ENCODE measurements around the gene PRDX6. TPM values are rescaled to one million over a fixed set of nuclear protein-coding genes. Genes with fewer than 3 reads are reported as not detected.

The PRDX6 gene
- total RNA-seq, 2 donors from 2014 or later: 308 to 637 TPM

GRCh38 chr1:173444757-173445156, 32.4 kb upstream of the PRDX6 start:
- H3K27me3 ChIP-seq: no peaks in the 10 kb centered on the region
- no peak for TF ChIP-seq CTCF (IDR thresholded peaks at IDR 0.05)
- H3K27ac ChIP-seq: no peak overlapping the region
- H3K4me3 ChIP-seq: no peak overlapping the region
- no peak for DNase-seq
- H3K36me3 ChIP-seq: no peaks in the 10 kb centered on the region
- H3K9ac ChIP-seq (ENCODE audit: low read depth in 2 of 2, low read length in 2 of 2): no peak overlapping the region
- H3K4me1 ChIP-seq: no peaks in the 10 kb centered on the region
- H3K9me3 ChIP-seq: no peaks in the 10 kb centered on the region
- intact Hi-C loops (cut with DNase I): no loop called here

- no peaks in the 10 kb centered on the region for H3K27me3 ChIP-seq
- TF ChIP-seq CTCF (IDR thresholded peaks at IDR 0.05): no peak
- no peak overlapping the region for H3K27ac ChIP-seq
- H3K4me3 ChIP-seq: no peak overlapping the region
- intact Hi-C loops (cut with DNase I): no loop called here
- no peaks in the 10 kb centered on the region for H3K9me3 ChIP-seq
- no peak for DNase-seq
- no peak overlapping the region for H3K9ac ChIP-seq (ENCODE audit: low read depth in 2 of 2, low read length in 2 of 2)
- no peaks in the 10 kb centered on the region for H3K36me3 ChIP-seq
- H3K4me1 ChIP-seq: no peaks in the 10 kb centered on the region
Observed at GRCh38 chr1:173445164-173445563, 32.0 kb upstream of the PRDX6 start.

- H3K27me3 ChIP-seq: no peaks in the 10 kb centered on the region
- intact Hi-C loops (cut with DNase I): no loop called here
- H3K36me3 ChIP-seq: no peaks in the 10 kb centered on the region
- no peak overlapping the region for H3K27ac ChIP-seq
- no peak for DNase-seq
- no peak overlapping the region for H3K9ac ChIP-seq (ENCODE audit: low read depth in 2 of 2, low read length in 2 of 2)
- H3K4me3 ChIP-seq: no peak overlapping the region
- H3K4me1 ChIP-seq: no peaks in the 10 kb centered on the region
- no peaks in the 10 kb centered on the region for H3K9me3 ChIP-seq
- TF ChIP-seq CTCF (IDR thresholded peaks at IDR 0.05): no peak
Observed at GRCh38 chr1:173445656-173446055, 31.5 kb upstream of the PRDX6 start.

- H3K9me3 ChIP-seq: no peaks in the 10 kb centered on the region
- H3K27ac ChIP-seq: no peak overlapping the region
- intact Hi-C loops (cut with DNase I): no loop called here
- H3K36me3 ChIP-seq: no peaks in the 10 kb centered on the region
- H3K9ac ChIP-seq (ENCODE audit: low read depth in 2 of 2, low read length in 2 of 2): no peak overlapping the region
- DNase-seq: no peak
- H3K27me3 ChIP-seq: no peaks in the 10 kb centered on the region
- no peak for TF ChIP-seq CTCF (IDR thresholded peaks at IDR 0.05)
- no peaks in the 10 kb centered on the region for H3K4me1 ChIP-seq
- H3K4me3 ChIP-seq: no peak overlapping the region
Observed at GRCh38 chr1:173447224-173447623, 29.9 kb upstream of the PRDX6 start.

- Histone ChIP-seq H3K4me3 (no peak overlapping the region), H3K27me3 (no peaks in the 10 kb centered on the region), H3K27ac (no peak overlapping the region), H3K36me3 (no peaks in the 10 kb centered on the region), H3K9me3 (no peaks in the 10 kb centered on the region), H3K4me1 (no peaks in the 10 kb centered on the region), H3K9ac (ENCODE audit: low read depth in 2 of 2, low read length in 2 of 2) (no peak overlapping the region)
- no peak for TF ChIP-seq CTCF (IDR thresholded peaks at IDR 0.05)
- intact Hi-C loops (cut with DNase I): no loop called here
- DNase-seq: no peak
Observed at GRCh38 chr1:173448945-173449344, 28.2 kb upstream of the PRDX6 start.

- intact Hi-C loops (cut with DNase I): no loop called here
- no peaks in the 10 kb centered on the region for H3K9me3 ChIP-seq
- no peaks in the 10 kb centered on the region for H3K4me1 ChIP-seq
- no peak overlapping the region for H3K9ac ChIP-seq (ENCODE audit: low read depth in 2 of 2, low read length in 2 of 2)
- no peaks in the 10 kb centered on the region for H3K27me3 ChIP-seq
- no peak for TF ChIP-seq CTCF (IDR thresholded peaks at IDR 0.05)
- H3K36me3 ChIP-seq: no peaks in the 10 kb centered on the region
- H3K27ac ChIP-seq: no peak overlapping the region
- no peak for DNase-seq
- no peak overlapping the region for H3K4me3 ChIP-seq
Observed at GRCh38 chr1:173451981-173452380, 25.2 kb upstream of the PRDX6 start.
